NB4 (cell line): ENCODE measurements around the gene SIX2.

Source experiments
- CTCF ChIP-seq: IDR thresholded peaks from one replicate; pipeline ENCODE4 v1.5.1; 2012; ENCODE audit warnings: low read depth, low read length
- MAX ChIP-seq: IDR thresholded peaks from 2 replicates; pipeline ENCODE4 v1.6.1; 2011; ENCODE audit warnings: low read depth, low read length
- POLR2A ChIP-seq: IDR thresholded peaks from 2 replicates; pipeline ENCODE4 v1.6.1; 2011; ENCODE audit warnings: mild to moderate bottlenecking; ENCODE audit not compliant: insufficient read length; ENCODE audit errors: extremely low read depth

- TF ChIP-seq CTCF: no peak
- TF ChIP-seq POLR2A: no peak
- no peak for TF ChIP-seq MAX
These were observed 17.7 kb upstream of the SIX2 start for GRCh38 chr2:45026924-45027450.
